Type B pancreatic cell (in vitro differentiated cells): ENCODE data around the gene RAB36. TPM values are rescaled to one million over a fixed set of nuclear protein-coding genes. Genes with fewer than 3 reads are reported as not detected.

Experiments
- DNase-seq: peaks from one replicate; pipeline ENCODE4 v3.0.0; 2021; ENCODE audit warnings: mixed read lengths; ENCODE audit not compliant: unreplicated experiment; ENCODE audit errors: extremely low spot score
- H3K27ac Mint-ChIP-seq: 2 replicates; pipeline ENCODE4 v1.8.0; 2021; ENCODE audit warnings: mild to moderate bottlenecking, mixed read lengths
- H3K27me3 Mint-ChIP-seq: 2 replicates; pipeline ENCODE4 v1.8.0; 2021; ENCODE audit warnings: mixed read lengths
- H3K36me3 Mint-ChIP-seq: 2 replicates; pipeline ENCODE4 v1.8.0; 2021; ENCODE audit warnings: mixed read lengths
- H3K4me1 Mint-ChIP-seq: one replicate; pipeline ENCODE4 v1.8.0; 2021; ENCODE audit warnings: mixed read lengths; ENCODE audit not compliant: unreplicated experiment
- H3K4me3 Mint-ChIP-seq: 2 replicates; pipeline ENCODE4 v1.8.0; 2021; ENCODE audit warnings: mild to moderate bottlenecking, mixed read lengths
- H3K9me3 Mint-ChIP-seq: 2 replicates; pipeline ENCODE4 v1.8.0; 2021; ENCODE audit warnings: mixed read lengths
- total RNA-seq: library from RNA; stranded (reverse); gene quantifications from 2 replicates; pipeline ENCODE4 v1.2.1, GENCODE V29; 2021; ENCODE audit warnings: low replicate concordance
- TF ChIP-seq, protein P1 (sequence below): fragments of 200-600 bp; sonication (generic); conservative IDR thresholded peaks from 2 replicates; pipeline ENCODE4 v1.5.0; 2021; ENCODE audit warnings: antibody characterized with exemption, mild to moderate bottlenecking

The RAB36 gene
- total RNA-seq, 1 donor from 2014 or later, result 18.4 TPM

DNA sequence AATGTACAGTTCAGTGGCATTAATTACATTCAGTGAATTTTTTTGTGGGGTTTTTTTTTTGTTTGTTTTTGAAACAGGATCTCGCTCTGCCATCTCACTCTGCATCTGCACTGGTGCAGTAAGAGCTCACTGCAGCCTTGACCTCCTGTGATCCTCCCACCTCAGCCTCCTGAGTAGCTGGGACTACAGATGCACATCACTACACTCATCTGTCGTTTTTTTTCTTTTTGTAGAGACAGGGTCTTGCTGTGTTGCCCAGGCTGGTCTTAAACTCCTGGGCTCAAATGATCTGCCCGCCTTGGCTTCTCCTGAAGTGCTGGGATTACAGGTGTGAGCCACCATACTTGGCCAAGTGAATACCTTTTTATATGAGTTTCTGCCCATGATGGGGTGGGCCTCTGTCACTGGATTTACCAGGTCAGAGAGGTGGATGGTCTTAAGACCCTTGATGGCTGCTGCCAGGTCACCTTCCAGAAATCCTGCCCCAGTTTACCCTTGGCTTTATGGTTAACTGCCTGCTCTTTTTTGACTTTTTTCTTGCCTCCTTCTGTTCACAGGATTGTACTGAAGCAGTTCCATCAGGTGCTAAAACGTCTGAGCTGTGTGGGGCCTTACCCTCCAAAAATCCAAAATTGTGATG is 57.7 kb downstream of the RAB36 start:
- H3K27ac Mint-ChIP-seq, result no peak overlapping the region
- H3K36me3 Mint-ChIP-seq, result peaks cover 13% of the 10 kb centered on the region

DNA sequence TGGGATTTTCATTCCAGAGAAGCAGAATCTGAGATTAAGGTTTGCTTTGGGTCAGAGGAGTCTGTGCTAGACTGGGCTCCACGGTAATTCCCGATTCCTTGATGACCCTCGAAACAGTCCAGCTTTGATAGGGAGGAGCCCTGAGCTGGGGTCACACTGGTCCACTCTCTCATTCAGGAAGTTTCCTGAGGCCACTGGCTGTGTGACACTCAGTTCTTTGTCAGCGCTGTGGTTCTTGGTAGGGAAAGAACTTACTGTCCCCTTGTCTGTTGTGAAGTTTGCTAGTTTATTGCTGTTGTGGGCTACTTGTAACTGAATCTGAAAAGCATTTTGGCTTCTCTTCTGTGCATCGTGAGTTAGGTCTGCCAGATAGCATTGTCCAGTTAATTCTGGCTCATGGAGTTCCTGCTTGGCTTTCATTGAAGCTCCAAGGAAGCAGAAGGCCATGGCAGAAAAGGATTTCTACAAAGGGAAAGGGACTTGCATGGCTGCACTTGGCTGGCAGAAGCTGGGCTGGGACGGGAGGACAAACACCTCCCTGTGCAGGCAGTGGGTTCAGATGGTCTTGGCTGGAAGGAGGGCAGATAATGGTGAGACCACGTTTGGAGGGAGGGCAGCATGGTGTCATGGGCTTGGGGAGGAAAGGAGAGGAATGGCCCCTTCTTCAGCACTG is 58.3 kb downstream of the RAB36 start:
- H3K36me3 Mint-ChIP-seq, result peaks cover 13% of the 10 kb centered on the region
- H3K9me3 Mint-ChIP-seq, result no peaks in the 10 kb centered on the region
- H3K27ac Mint-ChIP-seq, result no peak overlapping the region
- TF ChIP-seq, protein P1, sequence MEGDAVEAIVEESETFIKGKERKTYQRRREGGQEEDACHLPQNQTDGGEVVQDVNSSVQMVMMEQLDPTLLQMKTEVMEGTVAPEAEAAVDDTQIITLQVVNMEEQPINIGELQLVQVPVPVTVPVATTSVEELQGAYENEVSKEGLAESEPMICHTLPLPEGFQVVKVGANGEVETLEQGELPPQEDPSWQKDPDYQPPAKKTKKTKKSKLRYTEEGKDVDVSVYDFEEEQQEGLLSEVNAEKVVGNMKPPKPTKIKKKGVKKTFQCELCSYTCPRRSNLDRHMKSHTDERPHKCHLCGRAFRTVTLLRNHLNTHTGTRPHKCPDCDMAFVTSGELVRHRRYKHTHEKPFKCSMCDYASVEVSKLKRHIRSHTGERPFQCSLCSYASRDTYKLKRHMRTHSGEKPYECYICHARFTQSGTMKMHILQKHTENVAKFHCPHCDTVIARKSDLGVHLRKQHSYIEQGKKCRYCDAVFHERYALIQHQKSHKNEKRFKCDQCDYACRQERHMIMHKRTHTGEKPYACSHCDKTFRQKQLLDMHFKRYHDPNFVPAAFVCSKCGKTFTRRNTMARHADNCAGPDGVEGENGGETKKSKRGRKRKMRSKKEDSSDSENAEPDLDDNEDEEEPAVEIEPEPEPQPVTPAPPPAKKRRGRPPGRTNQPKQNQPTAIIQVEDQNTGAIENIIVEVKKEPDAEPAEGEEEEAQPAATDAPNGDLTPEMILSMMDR, result no peak
- no peaks in the 10 kb centered on the region for H3K27me3 Mint-ChIP-seq
- no peak overlapping the region for H3K4me3 Mint-ChIP-seq
- DNase-seq, result no peak
- H3K4me1 Mint-ChIP-seq, result peaks cover 18% of the 10 kb centered on the region

More for the DNA sequence above, 57.7 kb downstream of the RAB36 start:
- H3K27me3 Mint-ChIP-seq, result no peaks in the 10 kb centered on the region
- no peak for DNase-seq
- peaks cover 18% of the 10 kb centered on the region for H3K4me1 Mint-ChIP-seq
- no peaks in the 10 kb centered on the region for H3K9me3 Mint-ChIP-seq
- TF ChIP-seq, protein P1, result no peak
- no peak overlapping the region for H3K4me3 Mint-ChIP-seq

DNA sequence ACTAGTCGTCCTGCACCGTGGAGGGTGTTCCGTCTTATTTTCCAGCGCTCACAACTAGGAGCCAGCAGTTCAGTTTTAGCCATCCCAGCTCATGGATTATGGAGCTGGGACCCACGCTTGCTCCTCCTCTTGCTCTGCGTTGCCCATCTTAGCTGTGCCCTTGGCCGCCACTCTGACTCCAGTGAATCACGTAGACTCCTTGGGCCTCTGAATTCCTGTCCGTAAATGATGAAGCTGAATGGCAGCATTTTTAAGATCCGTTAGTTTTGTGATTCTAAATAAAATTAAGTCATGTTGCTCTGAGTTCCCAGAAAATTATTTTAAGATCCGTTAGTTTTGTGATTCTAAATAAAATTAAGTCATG is 58.8 kb downstream of the RAB36 start:
- Mint-ChIP-seq H3K4me3 (no peak overlapping the region), H3K27me3 (no peaks in the 10 kb centered on the region), H3K36me3 (peaks cover 16% of the 10 kb centered on the region), H3K9me3 (no peaks in the 10 kb centered on the region), H3K4me1 (peaks cover 16% of the 10 kb centered on the region), H3K27ac (no peak overlapping the region)
- TF ChIP-seq, protein P1, result no peak
- no peak for DNase-seq

DNA sequence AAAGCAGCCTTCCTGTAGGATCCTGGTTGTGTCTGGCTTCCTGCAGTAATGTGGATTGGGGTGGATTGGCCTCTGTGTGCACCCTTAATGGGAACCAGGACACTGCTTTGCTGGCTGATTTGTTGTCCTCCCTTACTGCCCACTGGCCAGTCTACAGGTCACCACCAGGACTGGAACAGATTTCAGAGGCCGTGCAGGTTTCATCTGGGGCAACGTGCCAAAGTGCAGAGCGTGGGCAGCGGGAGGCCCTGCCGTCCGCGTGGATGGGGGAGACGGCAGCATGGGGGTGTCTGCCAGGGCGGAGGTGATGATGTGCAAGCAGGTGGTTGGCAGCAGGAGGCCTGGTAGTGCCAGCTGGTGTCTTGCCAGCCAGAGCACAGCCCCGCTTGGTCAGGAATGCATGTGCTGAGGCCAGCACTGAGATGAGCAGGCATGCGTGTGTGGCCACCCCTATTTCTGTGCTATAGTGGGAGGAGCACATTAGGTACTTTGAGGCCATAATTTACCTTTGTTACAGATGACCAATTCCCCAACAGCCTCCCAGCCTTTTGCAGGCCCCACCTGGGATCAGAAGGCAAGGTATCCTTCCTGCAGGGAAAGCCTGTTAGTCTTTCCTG is 59.4 kb downstream of the RAB36 start:
- Mint-ChIP-seq H3K27ac (no peak overlapping the region), H3K27me3 (no peaks in the 10 kb centered on the region), H3K4me1 (peaks cover 11% of the 10 kb centered on the region), H3K9me3 (no peaks in the 10 kb centered on the region), H3K36me3 (peaks cover 10% of the 10 kb centered on the region), H3K4me3 (no peak overlapping the region)
- no peak for DNase-seq
- TF ChIP-seq, protein P1, result no peak

DNA sequence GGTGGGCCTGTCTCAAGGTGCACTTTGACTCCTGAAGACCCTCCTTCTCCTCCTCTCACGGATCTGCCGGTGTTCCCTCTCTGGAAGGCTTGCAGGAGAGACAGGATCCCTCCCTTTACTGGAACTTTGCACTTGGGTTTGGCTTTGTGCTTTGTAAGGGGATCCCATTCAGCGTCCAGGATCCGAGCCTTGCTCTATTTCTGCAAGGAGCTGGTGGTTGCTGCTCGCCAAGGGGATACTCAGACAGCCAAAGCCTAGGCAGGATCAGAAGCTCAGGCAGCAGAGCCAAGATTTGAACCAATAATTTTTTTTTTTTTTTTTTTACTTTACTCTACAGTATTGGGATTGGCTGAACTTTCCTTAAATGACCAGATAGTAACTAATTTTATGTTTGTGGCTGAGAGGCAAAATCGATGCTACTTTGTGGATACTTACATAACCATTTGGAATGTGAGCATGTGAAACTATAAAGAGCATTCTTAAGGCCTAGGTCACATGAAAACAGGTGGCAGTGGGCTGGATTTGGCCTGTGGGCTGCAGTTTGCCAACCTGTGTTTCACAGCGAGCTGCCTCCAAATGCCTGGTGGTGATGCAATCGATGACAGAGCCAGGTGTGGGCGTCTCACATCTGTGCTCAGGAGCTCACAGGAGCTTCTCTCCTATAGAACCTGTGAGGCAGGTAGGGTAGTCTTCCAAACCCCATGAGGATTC is 60.2 kb downstream of the RAB36 start:
- Mint-ChIP-seq H3K36me3 (peaks cover 10% of the 10 kb centered on the region), H3K27ac (no peak overlapping the region), H3K9me3 (no peaks in the 10 kb centered on the region), H3K4me1 (peaks cover 12% of the 10 kb centered on the region), H3K27me3 (no peaks in the 10 kb centered on the region), H3K4me3 (no peak overlapping the region)
- TF ChIP-seq, protein P1, result no peak
- no peak for DNase-seq
